Measurements from ENCODE around the gene TXNRD2.
A peak's percentile ranks its signal among the peaks of the same experiment; 100 is the strongest.

TXNRD2 gene

DNA sequence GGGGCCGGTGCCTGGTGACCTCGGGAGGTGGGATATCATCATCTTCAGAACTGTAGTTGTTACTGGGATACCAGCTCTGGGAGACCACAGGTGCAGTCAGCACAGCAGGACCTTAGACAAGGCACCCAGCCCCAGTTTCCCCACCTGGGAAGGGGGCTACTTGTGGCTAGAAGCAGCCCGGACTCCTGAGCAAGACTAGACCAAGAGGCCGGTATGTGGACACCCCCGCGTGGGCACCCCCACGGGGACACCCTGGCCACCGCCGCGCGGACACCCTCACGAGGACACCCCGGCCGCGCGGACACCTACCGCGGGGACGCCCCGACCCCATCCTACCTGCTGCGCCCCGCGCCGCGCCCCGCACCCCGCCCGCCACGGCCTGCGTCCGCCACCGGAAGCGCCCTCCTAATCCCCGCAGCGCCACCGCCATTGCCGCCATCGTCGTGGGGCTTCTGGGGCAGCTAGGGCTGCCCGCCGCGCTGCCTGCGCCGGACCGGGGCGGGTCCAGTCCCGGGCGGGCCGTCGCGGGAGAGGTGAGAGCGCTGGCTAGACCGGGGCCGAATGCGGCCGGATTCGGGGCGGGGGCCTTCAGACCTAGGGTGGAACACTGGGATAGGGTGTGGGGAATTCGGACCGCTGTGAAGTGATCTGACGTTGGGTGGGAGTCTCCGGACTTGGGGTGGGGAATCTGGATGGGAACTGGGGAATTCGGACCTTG, at the start of gene TXNRD2, which contains the start of gene COMT:
TSS of gene TXNRD2 (minus strand) at position 454 of the 718 bp plus-strand sequence. CDS start at position 439, 15 bp downstream.
TSS of gene COMT (plus strand) at position 408 of the 718 bp plus-strand sequence. CDS start 20,755 bp downstream, outside the sequence.
- no peak for TF ChIP-seq JUND (IDR thresholded peaks at IDR 0.05; ENCODE audit: low read depth)
- in situ Hi-C loops (cut with HindIII; ENCODE audit: low pct_unique_long_range_greater_than_20kb, low sequenced_read_pairs): no loop called here
- peak; percentile 57 to 71 for DNase-seq (ENCODE audit: low read depth in 1 of 2, low spot score in 1 of 2)

DNA sequence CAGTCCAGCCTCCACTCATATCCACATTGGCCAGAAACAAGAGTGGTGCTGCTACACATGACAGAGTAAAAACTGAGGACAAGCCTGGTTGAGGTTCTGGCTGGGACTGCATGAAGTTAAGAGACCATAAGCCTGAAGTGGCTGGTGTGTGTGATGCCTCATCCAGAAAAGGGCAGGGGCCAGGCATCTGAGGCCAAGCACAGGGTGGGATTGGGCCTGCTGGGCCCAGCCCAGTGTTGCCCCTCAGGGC, 49.7 kb upstream of the TXNRD2 start:
- TF ChIP-seq JUND (IDR thresholded peaks at IDR 0.05; ENCODE audit: low read depth): no peak
- in situ Hi-C loops (cut with HindIII; ENCODE audit: low pct_unique_long_range_greater_than_20kb, low sequenced_read_pairs): no loop called here
- no peak for DNase-seq (ENCODE audit: low read depth in 1 of 2, low spot score in 1 of 2)

DNA sequence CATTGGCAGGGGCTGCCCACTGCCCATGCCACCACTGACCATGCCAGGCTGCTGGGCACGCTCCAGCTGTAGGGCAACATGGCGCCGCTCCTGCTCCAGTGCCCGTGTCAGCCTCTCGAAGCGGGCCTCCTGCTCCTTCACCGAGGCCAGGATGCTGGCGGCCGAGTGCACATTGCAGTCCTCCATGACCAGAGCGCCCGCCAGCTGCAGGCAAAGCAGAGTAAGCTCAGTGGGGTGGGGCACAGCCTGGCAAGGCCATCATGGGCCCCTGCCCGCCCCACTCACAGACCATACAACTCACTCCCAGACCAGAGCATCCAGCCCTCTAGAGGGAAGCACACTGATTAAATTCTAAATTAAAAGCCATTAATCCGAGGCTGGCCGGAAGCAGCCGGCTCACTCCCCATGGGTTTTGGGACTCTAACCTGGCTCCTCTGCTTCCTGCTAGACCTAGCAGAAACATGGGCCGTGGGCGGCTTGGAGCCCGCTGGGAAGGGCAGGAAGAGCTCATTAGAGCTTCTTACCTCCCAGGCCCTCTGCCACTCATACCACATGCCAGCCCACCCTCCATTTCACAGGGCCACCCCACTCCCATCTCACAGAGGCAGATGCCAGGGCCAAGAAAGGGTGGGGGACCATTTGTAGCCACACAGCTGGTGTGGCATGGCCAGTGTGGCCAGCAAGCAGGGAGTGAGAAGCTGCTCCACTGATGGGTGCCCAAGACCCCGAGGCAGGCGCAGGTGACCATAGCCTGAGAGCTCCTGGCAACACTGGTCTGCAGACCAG, 49.2 kb upstream of the TXNRD2 start:
- no peak for TF ChIP-seq JUND (IDR thresholded peaks at IDR 0.05; ENCODE audit: low read depth)
- in situ Hi-C loops (cut with HindIII; ENCODE audit: low pct_unique_long_range_greater_than_20kb, low sequenced_read_pairs): no loop called here
- no peak for DNase-seq (ENCODE audit: low read depth in 1 of 2, low spot score in 1 of 2)

DNA sequence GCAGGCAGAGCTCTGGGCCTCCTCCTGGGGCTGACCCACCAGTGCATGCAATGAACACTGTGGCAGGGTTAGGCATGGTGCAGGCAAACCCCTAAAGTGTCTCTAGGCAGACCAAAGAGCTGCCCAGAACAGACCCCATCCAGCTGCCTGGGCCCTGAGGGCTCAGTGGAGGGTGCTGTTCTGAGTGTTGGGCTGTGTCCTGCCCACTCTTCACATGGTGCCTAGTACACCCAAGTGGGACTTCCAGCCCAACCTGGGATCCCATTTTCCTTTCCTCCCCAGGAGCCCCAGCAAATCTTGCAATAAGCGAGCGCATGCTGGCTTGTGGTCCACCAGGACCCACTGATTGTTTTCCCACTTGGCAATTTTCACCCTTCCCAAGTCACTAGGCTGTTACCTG, 48.6 kb upstream of the TXNRD2 start:
- TF ChIP-seq JUND (IDR thresholded peaks at IDR 0.05; ENCODE audit: low read depth): no peak
- in situ Hi-C loops (cut with HindIII; ENCODE audit: low pct_unique_long_range_greater_than_20kb, low sequenced_read_pairs): no loop called here

DNA sequence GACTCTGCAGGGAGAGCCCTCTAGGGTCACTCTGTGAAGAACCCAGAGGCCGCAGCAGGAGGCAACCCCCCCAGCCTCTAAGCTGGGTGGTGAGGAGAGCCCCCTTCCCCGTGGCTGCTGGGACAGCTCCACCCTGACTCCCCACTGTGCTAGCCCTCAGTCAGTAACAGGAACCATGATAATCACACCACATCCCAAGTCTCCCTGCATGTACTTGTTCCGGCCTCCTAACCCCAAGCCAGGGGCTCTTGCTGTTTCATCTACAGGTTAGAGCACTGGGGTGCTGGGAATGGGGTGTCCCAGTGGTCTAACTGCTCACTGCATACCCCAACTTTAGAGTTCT, 48.1 kb upstream of the TXNRD2 start:
- DNase-seq (ENCODE audit: low read depth in 1 of 2, low spot score in 1 of 2): no peak
- no peak for TF ChIP-seq JUND (IDR thresholded peaks at IDR 0.05; ENCODE audit: low read depth)
- in situ Hi-C loops (cut with HindIII; ENCODE audit: low pct_unique_long_range_greater_than_20kb, low sequenced_read_pairs): no loop called here

More for the DNA sequence above, 48.6 kb upstream of the TXNRD2 start:
- no peak for DNase-seq (ENCODE audit: low read depth in 1 of 2, low spot score in 1 of 2)

DNA sequence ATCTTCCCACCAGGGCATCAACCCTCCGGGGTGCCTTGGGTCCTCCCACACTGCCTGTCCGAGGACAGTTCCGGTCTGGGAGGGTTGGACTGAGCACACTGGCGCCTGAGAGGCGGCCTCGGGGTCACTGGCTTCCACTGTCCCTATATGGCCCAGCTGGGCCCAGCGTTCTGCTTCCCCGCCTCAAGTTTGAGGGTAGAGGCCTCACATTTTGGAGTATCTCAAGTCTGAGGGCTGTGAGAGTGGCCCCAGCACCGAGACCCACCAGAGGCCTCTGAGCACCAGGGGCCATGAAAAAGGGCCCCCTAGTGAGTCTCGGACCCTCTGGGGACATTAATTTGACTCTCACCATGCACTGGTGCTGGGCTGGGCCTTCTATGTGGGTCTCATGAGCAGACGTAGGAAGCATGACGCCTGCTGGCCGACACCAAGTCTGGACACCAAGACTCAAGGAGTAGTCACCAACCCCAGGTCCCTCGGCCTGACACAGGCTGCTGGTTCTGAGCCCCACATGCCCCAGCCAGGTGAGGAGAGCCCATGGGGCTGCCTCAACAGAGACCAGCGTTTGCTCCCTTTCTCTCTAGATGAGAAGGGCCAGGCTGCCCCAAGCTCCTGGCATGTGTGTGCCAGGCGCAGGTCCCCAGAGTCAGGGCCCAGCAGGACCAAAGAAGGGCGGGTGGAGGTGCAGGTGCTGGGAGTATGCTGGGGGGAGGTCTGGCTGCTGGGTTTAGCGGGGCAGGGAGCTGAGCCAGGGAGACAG, 47.5 kb upstream of the TXNRD2 start:
- no peak for TF ChIP-seq JUND (IDR thresholded peaks at IDR 0.05; ENCODE audit: low read depth)
- in situ Hi-C loops (cut with HindIII; ENCODE audit: low pct_unique_long_range_greater_than_20kb, low sequenced_read_pairs): no loop called here
- DNase-seq (ENCODE audit: low read depth in 1 of 2, low spot score in 1 of 2): no peak

DNA sequence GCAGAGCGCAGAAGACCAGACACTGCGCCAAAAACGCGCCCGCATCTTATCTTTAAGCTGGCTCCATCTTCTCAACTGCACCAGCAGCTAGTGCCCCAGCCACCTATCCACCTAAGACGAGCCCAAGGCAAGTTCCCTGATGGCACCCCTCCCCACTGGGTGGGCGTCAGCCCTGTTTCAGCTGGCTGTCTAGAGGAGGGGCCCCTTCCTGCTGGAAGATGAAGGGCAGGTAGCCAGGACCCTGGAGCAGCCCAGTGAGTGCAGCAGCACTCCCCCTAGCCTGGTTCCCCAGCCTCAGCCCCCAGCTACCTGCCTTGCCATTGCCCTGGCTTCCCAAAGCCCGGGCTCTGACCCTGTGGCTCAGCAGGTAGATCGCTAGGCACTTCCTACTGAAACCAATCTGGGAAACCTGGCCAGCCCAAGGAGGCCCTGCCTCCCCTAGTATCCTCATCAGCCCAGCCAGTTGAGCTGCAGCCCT, 46.8 kb upstream of the TXNRD2 start:
- in situ Hi-C loops (cut with HindIII; ENCODE audit: low pct_unique_long_range_greater_than_20kb, low sequenced_read_pairs): no loop called here
- no peak for TF ChIP-seq JUND (IDR thresholded peaks at IDR 0.05; ENCODE audit: low read depth)

DNA sequence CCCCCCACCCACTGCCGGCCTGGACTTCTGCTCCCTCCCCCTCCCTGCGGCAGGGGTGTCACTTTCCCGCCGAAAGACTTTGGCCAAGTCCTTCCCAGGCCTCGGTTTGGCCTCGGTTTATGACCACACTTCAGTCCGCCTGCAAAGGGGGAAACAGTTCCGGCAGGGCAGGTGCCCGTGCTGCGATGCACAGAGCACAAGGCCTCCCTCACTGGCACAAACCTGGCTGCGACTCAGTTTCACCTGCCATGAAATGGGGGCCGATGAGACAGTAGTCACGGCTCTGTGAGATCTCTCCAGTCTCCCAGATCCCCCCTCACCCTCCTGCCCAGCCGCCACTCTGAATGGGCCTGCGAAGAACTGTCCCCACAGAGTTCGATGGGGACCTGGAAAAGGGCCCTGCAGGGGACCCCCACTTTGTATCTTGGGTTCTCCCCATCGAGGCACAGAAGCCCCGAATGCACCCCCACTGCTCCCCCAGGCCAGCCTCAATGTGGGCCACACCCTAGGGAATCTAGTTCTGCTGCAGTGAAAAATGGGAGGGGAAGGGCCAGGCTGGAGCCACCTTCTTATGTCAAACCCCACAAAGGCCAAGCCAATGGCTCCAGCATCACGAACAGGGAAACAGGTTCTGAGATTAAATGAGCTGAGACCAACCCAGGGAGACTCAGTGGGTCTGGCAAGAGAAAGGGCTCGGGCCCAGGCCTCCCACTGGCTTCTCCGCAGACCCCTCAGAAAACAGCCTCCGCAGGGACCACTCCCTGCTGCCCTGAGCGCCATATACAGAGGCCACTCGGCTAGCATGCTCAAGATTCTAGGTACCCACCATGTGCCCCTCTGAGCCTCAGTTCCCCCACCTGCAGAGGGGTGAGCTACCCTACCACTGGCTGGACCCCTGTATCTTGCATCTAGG, 46.0 kb upstream of the TXNRD2 start:
- in situ Hi-C loops (cut with HindIII; ENCODE audit: low pct_unique_long_range_greater_than_20kb, low sequenced_read_pairs): no loop called here

More for the DNA sequence above, 46.8 kb upstream of the TXNRD2 start:
- no peak for DNase-seq (ENCODE audit: low read depth in 1 of 2, low spot score in 1 of 2)

DNA sequence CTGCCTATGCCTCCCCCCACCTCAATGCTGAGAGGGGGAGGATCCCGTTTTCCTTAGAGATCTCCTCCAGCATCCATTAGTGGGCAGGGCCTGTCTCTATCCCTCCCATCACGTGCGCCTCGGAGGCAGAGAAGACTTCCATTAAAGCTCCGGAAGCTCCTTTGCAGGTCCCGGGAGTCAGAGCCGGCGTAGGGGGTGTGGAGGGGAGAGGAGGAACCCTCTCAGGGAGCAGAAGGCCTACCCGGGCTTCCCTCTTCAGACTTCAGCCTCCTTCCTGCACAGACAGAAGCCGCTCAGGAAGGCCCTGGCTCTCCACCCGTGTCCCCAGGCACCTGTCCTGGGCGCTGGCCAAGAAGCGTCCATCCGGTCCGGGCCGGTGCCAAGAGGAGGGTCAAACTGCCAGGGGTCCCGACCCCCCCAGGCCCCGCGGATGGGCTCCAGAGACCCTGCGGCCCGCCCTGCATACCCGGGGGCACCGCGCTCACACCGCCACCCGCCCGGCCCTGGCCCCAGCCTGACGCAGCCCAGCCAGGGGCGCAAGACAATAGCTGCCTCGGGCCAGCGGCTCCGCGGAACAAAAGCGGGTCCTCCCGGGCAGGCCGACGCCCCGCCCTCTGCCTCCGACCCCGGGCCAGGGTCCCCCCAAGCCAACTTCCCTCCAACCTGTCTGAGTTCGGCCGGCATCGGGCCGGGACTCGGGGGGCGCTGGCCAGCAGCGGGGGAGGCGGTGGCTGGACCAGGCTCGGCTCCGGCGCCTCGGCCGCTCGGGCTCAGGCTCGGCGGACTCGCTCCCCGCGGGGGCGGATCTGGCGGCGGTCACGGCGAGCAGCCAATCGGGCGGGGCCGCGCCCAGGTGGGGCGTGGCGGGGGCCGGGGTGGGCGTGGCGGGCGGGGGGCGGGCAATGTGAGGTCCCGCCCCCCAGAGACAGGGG, 45.1 kb upstream of the TXNRD2 start:
- in situ Hi-C loops (cut with HindIII; ENCODE audit: low pct_unique_long_range_greater_than_20kb, low sequenced_read_pairs): no loop called here
- no peak for TF ChIP-seq JUND (IDR thresholded peaks at IDR 0.05; ENCODE audit: low read depth)
- peak; percentile 75 to 81 for DNase-seq (ENCODE audit: low read depth in 1 of 2, low spot score in 1 of 2)

More for the DNA sequence above, 46.0 kb upstream of the TXNRD2 start:
- DNase-seq (ENCODE audit: low read depth in 1 of 2, low spot score in 1 of 2): no peak
- TF ChIP-seq JUND (IDR thresholded peaks at IDR 0.05; ENCODE audit: low read depth): no peak

DNA sequence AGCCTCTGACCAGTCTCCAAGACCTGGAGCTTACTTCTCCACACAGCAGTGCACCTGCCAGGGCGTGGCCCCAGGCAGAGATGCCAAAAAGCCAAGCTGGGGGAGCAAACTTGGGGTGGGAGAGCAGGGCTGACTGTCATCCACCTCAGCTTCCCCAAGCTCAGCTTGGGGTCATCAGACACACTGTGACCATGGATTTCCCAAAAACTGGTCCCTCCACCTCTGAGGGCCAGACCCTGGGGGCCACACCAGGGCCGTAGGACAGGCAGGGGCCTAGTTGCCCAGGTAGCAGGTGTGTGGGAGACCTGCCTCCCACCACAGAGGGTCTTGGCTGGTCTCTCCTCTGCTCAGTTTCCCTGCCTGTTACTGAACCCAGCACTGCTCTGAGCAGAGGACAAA, 44.4 kb upstream of the TXNRD2 start:
- TF ChIP-seq JUND (IDR thresholded peaks at IDR 0.05; ENCODE audit: low read depth): no peak
- DNase-seq (ENCODE audit: low read depth in 1 of 2, low spot score in 1 of 2): no peak
- in situ Hi-C loops (cut with HindIII; ENCODE audit: low pct_unique_long_range_greater_than_20kb, low sequenced_read_pairs): no loop called here
